GM19452 (cell line): ENCODE data around the gene C10orf90.
"Not testable (repeated sequence)": the region's sequence is repeated elsewhere in the genome, so short reads cannot be mapped to it uniquely, and the experiment has no call there.

ENCODE experiments used
- ATAC-seq: cut with Tn5 transposase; IDR thresholded peaks from one replicate; pipeline ENCODE4 v1.9.1; 2021; ENCODE audit not compliant: unreplicated experiment

The C10orf90 gene

GRCh38 chr10:126400641-126401040 is 269.9 kb downstream of the C10orf90 start:
- ATAC-seq, result no peak

- ATAC-seq, result no peak
These were observed 271.6 kb downstream of the C10orf90 start for GRCh38 chr10:126398924-126399323.

GRCh38 chr10:126398383-126398743 is 272.1 kb downstream of the C10orf90 start:
- no peak for ATAC-seq

GRCh38 chr10:126397640-126398382 is 272.7 kb downstream of the C10orf90 start:
- ATAC-seq, result no peak

GRCh38 chr10:126397156-126397555 is 273.3 kb downstream of the C10orf90 start:
- ATAC-seq, result no peak

- ATAC-seq, result no peak
These were observed 275.5 kb downstream of the C10orf90 start for GRCh38 chr10:126394948-126395347.

GRCh38 chr10:126393076-126393475 is 277.4 kb downstream of the C10orf90 start:
- ATAC-seq, result no peak

- no peak for ATAC-seq
These were observed 278.0 kb downstream of the C10orf90 start for GRCh38 chr10:126392469-126392868.

- ATAC-seq, result no peak
These were observed 278.4 kb downstream of the C10orf90 start for GRCh38 chr10:126392068-126392467.

GRCh38 chr10:126391192-126391885 is 279.2 kb downstream of the C10orf90 start:
- ATAC-seq, result no peak

GRCh38 chr10:126390324-126390723 is 280.2 kb downstream of the C10orf90 start:
- no peak for ATAC-seq

- no peak for ATAC-seq
These were observed 282.3 kb downstream of the C10orf90 start, which contains the start of gene ADAM12 for GRCh38 chr10:126387931-126388911. Gene ADAM12 (minus strand): TSS chr10:126388477. CDS start chr10:126388145, 332 bp downstream.

- ATAC-seq, result no peak
These were observed 283.2 kb downstream of the C10orf90 start for GRCh38 chr10:126387041-126387921.

- ATAC-seq, result no peak
These were observed 286.1 kb downstream of the C10orf90 start for GRCh38 chr10:126384269-126384873.

- ATAC-seq, result no peak
These were observed 290.0 kb downstream of the C10orf90 start for GRCh38 chr10:126380352-126381076.

GRCh38 chr10:126379166-126379565 is 291.3 kb downstream of the C10orf90 start:
- not testable (repeated sequence) for ATAC-seq

- no peak for ATAC-seq
These were observed 293.5 kb downstream of the C10orf90 start for GRCh38 chr10:126376956-126377355.

GRCh38 chr10:126375926-126376554 is 294.5 kb downstream of the C10orf90 start:
- no peak for ATAC-seq

GRCh38 chr10:126375299-126375698 is 295.2 kb downstream of the C10orf90 start:
- ATAC-seq, result no peak
